Gastroesophageal sphincter (tissue), 4 donors: ENCODE results near the gene CSTF1. TPM values are rescaled to one million over a fixed set of nuclear protein-coding genes. Genes with fewer than 3 reads are reported as not detected.

Experiments
- ATAC-seq: fragments of 150-250 bp; one replicate; pipeline ENCODE4 v1.9.1; 2016; ENCODE audit warnings: mild to moderate bottlenecking, moderate library complexity
- H3K27ac ChIP-seq, 4 donors: fragments of 200-600 bp; sonication (generic) in 3 of 4; 1 replicate in 3 of 4; 2 replicates in 1 of 4; pipeline ENCODE4 v1.5.1; 2016 to 2019
- H3K27me3 ChIP-seq: fragments of 200-600 bp; sonication (generic); one replicate; pipeline ENCODE4 v1.5.1; 2019
- H3K36me3 ChIP-seq, 2 donors: fragments of 200-600 bp; sonication (generic); one replicate each; pipeline ENCODE4 v1.5.1; 2019; ENCODE audit warnings: control low read depth in 1 of 2
- H3K4me1 ChIP-seq, 3 donors: fragments of 200-600 bp; sonication (generic); 1 replicate in 2 of 3; 2 replicates in 1 of 3; pipeline ENCODE4 v1.5.1; 2016 to 2019; ENCODE audit warnings: control low read depth in 2 of 3
- H3K4me3 ChIP-seq, 2 donors: fragments of 200-600 bp; sonication (generic); one replicate each; pipeline ENCODE4 v1.5.1; 2019; ENCODE audit warnings: mild to moderate bottlenecking in 1 of 2, moderate library complexity in 1 of 2
- H3K9me3 ChIP-seq, 3 donors: fragments of 200-600 bp; sonication (generic); one replicate each; pipeline ENCODE4 v1.5.1; 2017 to 2019; ENCODE audit warnings: control low read depth in 2 of 3
- EP300 ChIP-seq: sonication (generic); formaldehyde crosslinking; IDR thresholded peaks from one replicate; pipeline ENCODE4 v1.6.1; 2017; ENCODE audit warnings: antibody characterized with exemption, mild to moderate bottlenecking
- POLR2A ChIP-seq, 2 donors: fragments of 450-650 bp; IDR thresholded peaks; one replicate each; pipeline ENCODE4 v1.6.1; 2017; ENCODE audit warnings: antibody characterized with exemption in 2 of 2, mild to moderate bottlenecking in 2 of 2, moderate library complexity in 1 of 2
- POLR2AphosphoS5 ChIP-seq: sonication (generic); formaldehyde crosslinking; IDR thresholded peaks from one replicate; pipeline ENCODE4 v1.6.1; 2017; ENCODE audit warnings: antibody characterized with exemption
- WGBS, 2 donors: methylation state at CpG; one replicate each; pipeline ENCODE4 v1.1.5; 2018; ENCODE audit warnings: low coverage in 1 of 2; 5-methylcytosine and 5-hydroxymethylcytosine counted together
- total RNA-seq, 4 donors: library from RNA; depleted of rRNA; stranded (reverse); fragments of >200 nt; gene quantifications; one replicate each; pipeline ENCODE4 v1.1.0, GENCODE V29; 2016
- TF ChIP-seq, protein P1 (sequence below), 4 experiments: fragments of 200-600 bp in 2 of 4; fragments of 450-650 bp in 2 of 4; sonication (generic) in 1 of 4; IDR thresholded peaks; one replicate each; pipeline ENCODE4 v1.5.1; 2017 to 2019; ENCODE audit warnings: antibody characterized with exemption in 4 of 4, mild to moderate bottlenecking in 2 of 4, moderate library complexity in 2 of 4

Gene CSTF1
- total RNA-seq, 4 donors from 2014 or later = 15.3 to 33.1 (median 22.4) TPM

DNA sequence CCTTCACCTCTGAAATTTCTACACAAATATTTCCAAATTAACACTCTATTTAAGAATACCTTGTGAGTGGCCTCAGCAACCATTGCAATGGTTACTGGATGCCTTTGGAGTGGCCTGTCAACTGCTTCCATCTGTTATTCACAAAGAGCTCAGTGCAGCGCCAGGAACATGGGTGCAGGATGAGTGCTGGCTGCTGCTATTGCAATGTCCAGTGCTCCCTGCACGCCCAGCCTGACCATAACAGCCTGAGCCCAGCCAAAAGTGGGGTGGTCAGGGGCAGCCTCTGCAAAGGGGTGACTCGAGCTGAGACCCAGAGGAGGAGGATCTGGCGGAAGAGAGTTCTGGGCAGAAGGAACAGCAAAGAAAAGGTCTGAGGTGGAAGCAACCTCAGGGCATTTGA lies 38.0 kb downstream of the CSTF1 start:
- no peak overlapping the region for H3K4me3 ChIP-seq
- no peaks in the 10 kb centered on the region for H3K9me3 ChIP-seq
- H3K36me3 ChIP-seq = no peaks in the 10 kb centered on the region
- H3K27ac ChIP-seq = peak overlapping the region in 2 of 4 donors; percentile 8 to 26
- no peaks in the 10 kb centered on the region for H3K27me3 ChIP-seq
- WGBS, 2 donors = 31 to 50% methylated on average over 2 of the region's 4 CpGs
- TF ChIP-seq POLR2AphosphoS5 (no peak), EP300 (no peak), POLR2A (IDR thresholded peaks at IDR 0.05) (no peak)
- TF ChIP-seq, protein P1, sequence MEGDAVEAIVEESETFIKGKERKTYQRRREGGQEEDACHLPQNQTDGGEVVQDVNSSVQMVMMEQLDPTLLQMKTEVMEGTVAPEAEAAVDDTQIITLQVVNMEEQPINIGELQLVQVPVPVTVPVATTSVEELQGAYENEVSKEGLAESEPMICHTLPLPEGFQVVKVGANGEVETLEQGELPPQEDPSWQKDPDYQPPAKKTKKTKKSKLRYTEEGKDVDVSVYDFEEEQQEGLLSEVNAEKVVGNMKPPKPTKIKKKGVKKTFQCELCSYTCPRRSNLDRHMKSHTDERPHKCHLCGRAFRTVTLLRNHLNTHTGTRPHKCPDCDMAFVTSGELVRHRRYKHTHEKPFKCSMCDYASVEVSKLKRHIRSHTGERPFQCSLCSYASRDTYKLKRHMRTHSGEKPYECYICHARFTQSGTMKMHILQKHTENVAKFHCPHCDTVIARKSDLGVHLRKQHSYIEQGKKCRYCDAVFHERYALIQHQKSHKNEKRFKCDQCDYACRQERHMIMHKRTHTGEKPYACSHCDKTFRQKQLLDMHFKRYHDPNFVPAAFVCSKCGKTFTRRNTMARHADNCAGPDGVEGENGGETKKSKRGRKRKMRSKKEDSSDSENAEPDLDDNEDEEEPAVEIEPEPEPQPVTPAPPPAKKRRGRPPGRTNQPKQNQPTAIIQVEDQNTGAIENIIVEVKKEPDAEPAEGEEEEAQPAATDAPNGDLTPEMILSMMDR (IDR thresholded peaks at IDR 0.05) = no peak
- H3K4me1 ChIP-seq = peaks cover 0 to 53% (median 25%) of the 10 kb centered on the region in 3 donors
- ATAC-seq = no peak

GRCh38 chr20:56430957-56431356 lies 38.5 kb downstream of the CSTF1 start:
- 55 to 73% methylated on average over 1 of the region's 1 CpG for WGBS, 2 donors
- TF ChIP-seq, protein P1 (IDR thresholded peaks at IDR 0.05) = no peak
- TF ChIP-seq EP300 (no peak), POLR2AphosphoS5 (no peak), POLR2A (IDR thresholded peaks at IDR 0.05) (no peak)
- peaks cover 0 to 53% (median 25%) of the 10 kb centered on the region in 3 donors for H3K4me1 ChIP-seq

DNA sequence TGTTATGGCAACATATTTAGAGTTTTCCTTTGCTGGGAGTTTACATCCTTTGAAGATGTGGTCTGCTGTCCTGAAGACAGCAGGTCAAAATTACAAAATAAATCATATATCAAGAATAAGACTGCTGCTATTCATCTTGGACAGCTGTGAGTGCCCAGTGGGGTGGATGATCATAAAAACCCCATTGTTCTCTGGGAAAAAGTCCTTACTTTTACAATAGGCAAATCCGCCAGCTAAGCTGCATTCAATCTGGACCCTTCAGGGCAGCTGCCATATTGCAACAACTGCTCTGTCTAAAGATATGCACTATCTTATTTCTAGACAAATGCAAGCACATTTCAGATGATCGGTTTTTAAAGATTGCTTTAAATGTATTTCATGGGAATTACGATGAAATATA lies 39.0 kb downstream of the CSTF1 start:
- Histone ChIP-seq H3K27ac (no peak overlapping the region), H3K4me3 (no peak overlapping the region), H3K27me3 (no peaks in the 10 kb centered on the region), H3K36me3 (no peaks in the 10 kb centered on the region), H3K4me1 (peaks cover 0 to 53% (median 25%) of the 10 kb centered on the region in 3 donors), H3K9me3 (no peaks in the 10 kb centered on the region)
- TF ChIP-seq, protein P1 (IDR thresholded peaks at IDR 0.05) = no peak
- TF ChIP-seq POLR2A (IDR thresholded peaks at IDR 0.05) (no peak), EP300 (no peak), POLR2AphosphoS5 (no peak)
- WGBS, 2 donors = 83 to 92% methylated on average over 3 of the region's 3 CpGs
- ATAC-seq = no peak

More at GRCh38 chr20:56430957-56431356, 38.5 kb downstream of the CSTF1 start:
- no peaks in the 10 kb centered on the region for H3K36me3 ChIP-seq
- H3K27ac ChIP-seq = peak overlapping the region in 1 of 4 donors; percentile 26
- no peak overlapping the region for H3K4me3 ChIP-seq
- no peaks in the 10 kb centered on the region for H3K9me3 ChIP-seq
- ATAC-seq = no peak
- no peaks in the 10 kb centered on the region for H3K27me3 ChIP-seq

DNA sequence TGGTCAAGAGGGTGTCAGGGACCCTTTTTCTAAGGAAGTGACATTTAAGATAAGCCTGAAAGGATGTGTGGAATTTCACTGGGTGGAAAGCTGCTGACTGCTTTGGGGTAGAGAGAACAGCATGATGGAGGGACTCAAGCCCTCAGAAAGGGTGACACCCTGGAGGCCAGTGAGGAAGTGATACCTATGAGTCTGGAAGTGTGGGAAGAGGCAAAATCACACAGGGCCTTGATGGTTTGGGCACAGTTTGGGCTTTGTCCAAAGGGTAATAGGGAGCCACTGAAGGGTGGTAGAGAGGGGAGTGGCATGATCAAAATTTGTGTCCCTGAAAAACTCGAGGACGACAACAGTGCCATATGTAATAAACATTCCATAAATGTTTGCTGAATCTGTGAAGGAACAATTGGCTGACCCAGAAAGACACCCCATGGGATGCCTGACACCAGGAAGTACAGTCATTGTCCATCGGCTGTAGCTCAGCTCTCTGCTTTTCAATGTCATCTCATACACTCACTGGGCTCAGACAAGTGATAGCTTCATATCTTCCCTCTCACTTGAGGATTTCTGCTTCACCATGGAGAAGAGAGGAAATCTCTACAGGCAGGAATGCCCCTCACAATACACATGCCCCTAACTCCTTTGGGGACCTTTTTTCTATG lies 40.9 kb downstream of the CSTF1 start:
- H3K4me1 ChIP-seq = peaks cover 0 to 43% (median 24%) of the 10 kb centered on the region in 3 donors
- no peak overlapping the region for H3K4me3 ChIP-seq
- no peaks in the 10 kb centered on the region for H3K36me3 ChIP-seq
- 31 to 70% methylated on average over 3 of the region's 3 CpGs for WGBS, 2 donors
- no peak for TF ChIP-seq EP300
- TF ChIP-seq, protein P1 (IDR thresholded peaks at IDR 0.05) = no peak
- no peak for TF ChIP-seq POLR2A (IDR thresholded peaks at IDR 0.05)
- TF ChIP-seq POLR2AphosphoS5 = no peak
- H3K27me3 ChIP-seq = no peaks in the 10 kb centered on the region
- H3K27ac ChIP-seq = peak overlapping the region in 3 of 4 donors; percentile 24 to 78 (median 69)
- no peaks in the 10 kb centered on the region for H3K9me3 ChIP-seq
- no peak for ATAC-seq

GRCh38 chr20:56433880-56434255 lies 41.4 kb downstream of the CSTF1 start:
- WGBS, 2 donors = 0 to 10% methylated on average over 2 to 6 of the region's 6 CpGs

More at GRCh38 chr20:56433880-56434255, 41.4 kb downstream of the CSTF1 start:
- TF ChIP-seq EP300 = no peak
- TF ChIP-seq, protein P1 (IDR thresholded peaks at IDR 0.05) = no peak
- no peak for TF ChIP-seq POLR2AphosphoS5
- TF ChIP-seq POLR2A (IDR thresholded peaks at IDR 0.05) = no peak
- no peaks in the 10 kb centered on the region for H3K27me3 ChIP-seq
- peaks cover 0 to 42% (median 21%) of the 10 kb centered on the region in 3 donors for H3K4me1 ChIP-seq
- H3K27ac ChIP-seq = peak overlapping the region in 3 of 4 donors; percentile 24 to 78 (median 69)
- no peaks in the 10 kb centered on the region for H3K36me3 ChIP-seq
- H3K9me3 ChIP-seq = no peaks in the 10 kb centered on the region
- peak; percentile 70 for ATAC-seq
- no peak overlapping the region for H3K4me3 ChIP-seq
